HepG2 (cell line): ENCODE data around the gene CSHL1. TPM values are rescaled to one million over a fixed set of nuclear protein-coding genes. Genes with fewer than 3 reads are reported as not detected.

Experiments used
- ATAC-seq: fragments of 200-7000 bp; cut with Tn5 transposase; 3 replicates; pipeline ENCODE4 v1.9.1; 2020; ENCODE audit warnings: mild to moderate bottlenecking, moderate library complexity
- BruUV-seq: library from RNA; stranded (reverse); fragments of 400-500 nt; replicated peaks from 2 replicates; lab custom pipeline; 2021; lab: Mats Ljungman, UMichigan
- CTCF ChIA-PET: fragments of 300-600 bp; formaldehyde crosslinking; extraction: SDS; loops from one replicate; lab custom pipeline; 2021; ENCODE audit warnings: low total read pairs, inconsistent platforms, low intra/inter-chr PET ratio; lab: Yijun Ruan, JAX
- POLR2A ChIA-PET: fragments of 350-600 bp; sonication (Branson Sonifier 250); formaldehyde crosslinking; loops from one replicate; lab custom pipeline; 2020; ENCODE audit warnings: antibody characterized with exemption, inconsistent platforms; lab: Yijun Ruan, JAX
- DNase-seq: peaks from one replicate; pipeline ENCODE4 v3.0.0-alpha.2; 2015; ENCODE audit warnings: low spot score
- FAIRE-seq: peaks from 3 replicates; lab custom pipeline; 2011; peaks lifted over from hg19 to GRCh38; lab: Jason Lieb, UNC
- H2AFZ ChIP-seq: one replicate; pipeline ENCODE4 v1.6.1; 2011; ENCODE audit warnings: low read length, inconsistent platforms
- H3K27ac ChIP-seq: fragments of 300-600 bp; 3 replicates; pipeline ENCODE4 v1.8.0; 2011; ENCODE audit warnings: mixed run types, mild to moderate bottlenecking, mixed read lengths, low read length, inconsistent platforms; ENCODE audit not compliant: insufficient read depth; ENCODE audit errors: extremely low read length
- H3K27me3 ChIP-seq, 2 experiments: fragments of 200-600 bp in 1 of 2; 2 replicates in 1 of 2; 3 replicates in 1 of 2; pipeline versions ENCODE4 v1.6.0 to v1.8.0; 2011; ENCODE audit warnings: low read length in 2 of 2, mild to moderate bottlenecking in 2 of 2, moderate library complexity in 2 of 2, inconsistent platforms in 1 of 2; ENCODE audit not compliant: insufficient read depth in 2 of 2, control insufficient read depth in 1 of 2
- H3K36me3 ChIP-seq, 2 experiments: fragments of 200-600 bp in 1 of 2; replicated peaks in 1 of 2; 2 replicates in 1 of 2; 3 replicates in 1 of 2; pipeline versions ENCODE4 v1.5.1 to v1.8.0; 2011; ENCODE audit warnings: low read length in 2 of 2, inconsistent platforms in 1 of 2; ENCODE audit not compliant: insufficient read depth in 2 of 2, control insufficient read depth in 1 of 2
- H3K4me1 ChIP-seq: 2 replicates; pipeline ENCODE4 v1.5.1; 2012; ENCODE audit warnings: low read length, inconsistent platforms; ENCODE audit not compliant: insufficient read depth
- H3K4me2 ChIP-seq: 2 replicates; pipeline ENCODE4 v1.6.0; 2011; ENCODE audit warnings: low read depth, low read length, inconsistent platforms
- H3K4me3 ChIP-seq, 3 experiments: fragments of 200-600 bp in 1 of 3; sonication (generic), shearing (Covaris generic) in 1 of 3; replicated peaks in 1 of 3; 2 replicates each; pipeline ENCODE4 v1.5.1; 2011 to 2016; ENCODE audit warnings: low read length in 3 of 3, inconsistent platforms in 2 of 3, low read depth in 2 of 3, mild to moderate bottlenecking in 2 of 3, control low read depth in 1 of 3, mixed read lengths in 1 of 3; ENCODE audit not compliant: insufficient read depth in 1 of 3
- H3K79me2 ChIP-seq: one replicate; pipeline ENCODE4 v1.6.1; 2011; ENCODE audit warnings: low read length, inconsistent platforms; ENCODE audit not compliant: insufficient read depth
- H3K9ac ChIP-seq: 2 replicates; pipeline ENCODE4 v1.6.0; 2011; ENCODE audit warnings: mild to moderate bottlenecking, low read depth, low read length, inconsistent platforms; ENCODE audit not compliant: insufficient read depth
- H3K9me3 ChIP-seq: 2 replicates; pipeline ENCODE4 v1.5.1; 2012; ENCODE audit warnings: mild to moderate bottlenecking, low read length
- H4K20me1 ChIP-seq: 2 replicates; pipeline ENCODE4 v1.6.0; 2011; ENCODE audit warnings: inconsistent platforms, mild to moderate bottlenecking, low read length, moderate library complexity; ENCODE audit not compliant: insufficient read depth
- HES4 ChIP-seq: sonication (generic); formaldehyde crosslinking; IDR thresholded peaks from 2 replicates; pipeline ENCODE4 v1.9.0; 2021; ENCODE audit warnings: mild to moderate bottlenecking, missing genetic modification reagents, borderline replicate concordance
- HMG20A ChIP-seq: IDR thresholded peaks from 2 replicates; pipeline ENCODE4 v1.6.1; 2016; ENCODE audit warnings: borderline replicate concordance
- SKI ChIP-seq: fragments of 450-650 bp; IDR thresholded peaks from one replicate; pipeline ENCODE4 v1.6.1; 2018; ENCODE audit warnings: mild to moderate bottlenecking; ENCODE audit not compliant: partially characterized antibody
- XBP1 ChIP-seq: sonication (generic); formaldehyde crosslinking; IDR thresholded peaks from 2 replicates; pipeline ENCODE4 v1.5.0; 2020; ENCODE audit warnings: missing genetic modification reagents
- ZNF468 ChIP-seq: sonication (generic); formaldehyde crosslinking; IDR thresholded peaks from 2 replicates; pipeline ENCODE4 v1.8.0; 2022; ENCODE audit warnings: mild to moderate bottlenecking, moderate library complexity, missing genetic modification reagents
- ZNF563 ChIP-seq: sonication (generic); formaldehyde crosslinking; IDR thresholded peaks from 2 replicates; pipeline ENCODE4 v1.8.0; 2022; ENCODE audit warnings: mild to moderate bottlenecking, moderate library complexity, missing genetic modification reagents
- ZSCAN22 ChIP-seq: sonication (generic); formaldehyde crosslinking; IDR thresholded peaks from 2 replicates; pipeline ENCODE4 v1.4.0; 2020; ENCODE audit warnings: mild to moderate bottlenecking, missing genetic modification reagents
- WGBS: methylation state at CpG from one replicate; pipeline ENCODE4 v1.1.6; 2017; ENCODE audit warnings: low lambda C conversion rate; 5-methylcytosine and 5-hydroxymethylcytosine counted together
- in situ Hi-C: cut with HindIII; loops from 2 replicates; pipeline ENCODE4 v1.10.0; 2017; ENCODE audit warnings: low pct_unique_long_range_greater_than_20kb; ENCODE audit not compliant: extremely low pct_ligation_motif_present
- intact Hi-C: fragments of 100-400 bp; cut with micrococcal nuclease; formaldehyde crosslinking; loops from one replicate; pipeline ENCODE4 v1.10.0; 2022; ENCODE audit not compliant: unreplicated experiment
- polyA plus RNA-seq, 8 experiments: library from polyadenylated mRNA; depleted of rRNA in 3 of 8; stranded (reverse) in 7 of 8; unstranded in 1 of 8; fragments of >200 nt; fragmentation: Illumina TruSeq in 4 of 8; extraction: Trizol in 4 of 8; gene quantifications; 2 replicates each; pipeline versions ENCODE4 v1.2.1 to v1.2.3, GENCODE V29; 2011 to 2016; ENCODE audit warnings: low read depth in 4 of 8, missing spikeins in 1 of 8, mixed read lengths in 1 of 8; ENCODE audit not compliant: insufficient read depth in 1 of 8
- total RNA-seq, 5 experiments: library from RNA; depleted of rRNA; stranded (reverse); fragments of >200 nt; fragmentation: Illumina TruSeq; extraction: Trizol; gene quantifications; 2 replicates each; pipeline ENCODE4 v1.2.3, GENCODE V29; 2016; ENCODE audit warnings: low read depth in 1 of 5
- TF ChIP-seq, protein P1 (sequence below): sonication (generic); formaldehyde crosslinking; IDR thresholded peaks from 2 replicates; pipeline ENCODE4 v1.4.0; 2020; ENCODE audit warnings: low read depth, missing genetic modification reagents
- TF ChIP-seq, protein P2 (sequence below): sonication (generic); formaldehyde crosslinking; IDR thresholded peaks from 2 replicates; pipeline ENCODE4 v1.4.0; 2020; ENCODE audit warnings: missing genetic modification reagents, low read depth, mild to moderate bottlenecking, borderline replicate concordance

The CSHL1 gene
- total and polyA plus RNA-seq, 2 of the 13 experiments (the other 11 are each of a cell fraction or from before 2014, with no cell fraction given): not detected

DNA sequence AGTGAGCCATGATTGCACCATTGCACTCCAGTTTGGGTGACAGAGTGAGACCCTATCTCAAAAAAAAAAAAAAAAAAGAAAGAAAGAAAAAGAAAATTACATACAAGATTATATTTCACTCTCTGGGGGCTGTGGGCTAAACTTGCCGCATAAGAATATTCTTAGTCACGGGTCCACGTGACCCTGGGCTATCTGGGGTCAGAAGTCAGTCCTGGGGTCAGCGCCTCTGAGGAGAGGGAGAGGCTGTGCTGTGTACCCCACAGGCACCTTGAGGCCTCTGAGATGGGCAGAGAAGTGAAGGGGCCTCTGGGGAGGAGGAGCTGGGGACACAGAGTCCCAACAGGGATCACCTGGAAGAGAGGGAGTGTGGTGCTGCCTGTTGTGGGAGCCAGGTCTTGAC, 26.9 kb upstream of the CSHL1 start:
- Histone ChIP-seq H4K20me1 (no peaks in the 10 kb centered on the region), H3K36me3 (no peaks in the 10 kb centered on the region), H3K4me3 (no peak overlapping the region), H3K79me2 (no peaks in the 10 kb centered on the region)
- no peak for FAIRE-seq
- no peak for DNase-seq
- WGBS: 7% methylated on average over 4 of the region's 4 CpGs
- CTCF ChIA-PET: no interaction called here
- TF ChIP-seq ZNF563 (CRISPR knock-in tag): no peak
- TF ChIP-seq ZNF468 (CRISPR knock-in tag): no peak
- no peak for TF ChIP-seq HES4 (CRISPR knock-in tag)
- no peak for TF ChIP-seq XBP1 (CRISPR knock-in tag)
- no peak for TF ChIP-seq ZSCAN22
- TF ChIP-seq, protein P1, sequence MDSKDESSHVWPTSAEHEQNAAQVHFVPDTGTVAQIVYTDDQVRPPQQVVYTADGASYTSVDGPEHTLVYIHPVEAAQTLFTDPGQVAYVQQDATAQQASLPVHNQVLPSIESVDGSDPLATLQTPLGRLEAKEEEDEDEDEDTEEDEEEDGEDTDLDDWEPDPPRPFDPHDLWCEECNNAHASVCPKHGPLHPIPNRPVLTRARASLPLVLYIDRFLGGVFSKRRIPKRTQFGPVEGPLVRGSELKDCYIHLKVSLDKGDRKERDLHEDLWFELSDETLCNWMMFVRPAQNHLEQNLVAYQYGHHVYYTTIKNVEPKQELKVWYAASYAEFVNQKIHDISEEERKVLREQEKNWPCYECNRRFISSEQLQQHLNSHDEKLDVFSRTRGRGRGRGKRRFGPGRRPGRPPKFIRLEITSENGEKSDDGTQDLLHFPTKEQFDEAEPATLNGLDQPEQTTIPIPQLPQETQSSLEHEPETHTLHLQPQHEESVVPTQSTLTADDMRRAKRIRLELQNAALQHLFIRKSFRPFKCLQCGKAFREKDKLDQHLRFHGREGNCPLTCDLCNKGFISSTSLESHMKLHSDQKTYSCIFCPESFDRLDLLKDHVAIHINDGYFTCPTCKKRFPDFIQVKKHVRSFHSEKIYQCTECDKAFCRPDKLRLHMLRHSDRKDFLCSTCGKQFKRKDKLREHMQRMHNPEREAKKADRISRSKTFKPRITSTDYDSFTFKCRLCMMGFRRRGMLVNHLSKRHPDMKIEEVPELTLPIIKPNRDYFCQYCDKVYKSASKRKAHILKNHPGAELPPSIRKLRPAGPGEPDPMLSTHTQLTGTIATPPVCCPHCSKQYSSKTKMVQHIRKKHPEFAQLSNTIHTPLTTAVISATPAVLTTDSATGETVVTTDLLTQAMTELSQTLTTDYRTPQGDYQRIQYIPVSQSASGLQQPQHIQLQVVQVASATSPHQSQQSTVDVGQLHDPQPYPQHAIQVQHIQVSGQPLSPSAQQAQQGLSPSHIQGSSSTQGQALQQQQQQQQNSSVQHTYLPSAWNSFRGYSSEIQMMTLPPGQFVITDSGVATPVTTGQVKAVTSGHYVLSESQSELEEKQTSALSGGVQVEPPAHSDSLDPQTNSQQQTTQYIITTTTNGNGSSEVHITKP (CRISPR knock-in tag): no peak
- no peak for TF ChIP-seq SKI
- no peak for TF ChIP-seq HMG20A (CRISPR knock-in tag)
- TF ChIP-seq, protein P2, sequence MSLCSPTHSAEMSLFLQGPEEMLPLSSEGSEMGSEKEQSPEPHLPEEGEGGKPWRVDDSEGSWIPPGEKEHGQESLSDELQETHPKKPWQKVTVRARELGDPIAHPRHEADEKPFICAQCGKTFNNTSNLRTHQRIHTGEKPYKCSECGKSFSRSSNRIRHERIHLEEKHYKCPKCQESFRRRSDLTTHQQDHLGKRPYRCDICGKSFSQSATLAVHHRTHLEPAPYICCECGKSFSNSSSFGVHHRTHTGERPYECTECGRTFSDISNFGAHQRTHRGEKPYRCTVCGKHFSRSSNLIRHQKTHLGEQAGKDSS: no peak
- TF ChIP-seq, all 625 proteins: peak for 0
- Histone ChIP-seq H3K27me3 (peaks cover 2 to 54% of the 10 kb centered on the region in 2 experiments; a peak in 3 of 5 replicates), H3K9ac (no peak overlapping the region), H3K4me2 (no peak overlapping the region), H3K4me1 (no peaks in the 10 kb centered on the region), H3K27ac (no peak overlapping the region), H3K9me3 (no peaks in the 10 kb centered on the region), H2AFZ (no peak overlapping the region)
- in situ Hi-C loops (no loop called here), intact Hi-C loops (no loop called here)
- no TSS peak for BruUV-seq
- no peak for ATAC-seq
- POLR2A ChIA-PET: no interaction called here
